SK-N-SH (cell line): ENCODE data around the gene NYAP1. TPM values are rescaled to one million over a fixed set of nuclear protein-coding genes. Genes with fewer than 3 reads are reported as not detected.
A peak's percentile ranks its signal among the peaks of the same experiment; 100 is the strongest.

Experiments used
- CTCF ChIA-PET: fragments of 300-600, 350-600 bp; formaldehyde crosslinking; extraction: SDS; loops from one replicate; lab custom pipeline; 2021; lab: Yijun Ruan, JAX
- POLR2A ChIA-PET: fragments of 350-600 bp; sonication (Branson Sonifier 250); formaldehyde crosslinking; extraction: SDS; loops from one replicate; lab custom pipeline; 2020; ENCODE audit warnings: antibody characterized with exemption, inconsistent platforms; lab: Yijun Ruan, JAX
- DNase-seq: peaks from one replicate; pipeline ENCODE4 v3.0.0; 2012
- H2AFZ ChIP-seq: fragments of 200-600 bp; sonication (generic); 2 replicates; pipeline ENCODE4 v1.8.1; 2016; ENCODE audit warnings: antibody characterized with exemption, mild to moderate bottlenecking, low read depth
- H3F3A ChIP-seq: fragments of 200-600 bp; sonication (generic); replicated peaks from 2 replicates; pipeline ENCODE3; 2016; ENCODE audit warnings: antibody characterized with exemption, mild to moderate bottlenecking; ENCODE audit not compliant: insufficient read depth
- H3K27ac ChIP-seq, 2 experiments: fragments of 200-500 bp in 1 of 2; fragments of 200-600 bp in 1 of 2; sonication (Bioruptor generic) in 1 of 2; sonication (generic), shearing (Covaris generic) in 1 of 2; 2 replicates each; pipeline versions ENCODE4 v1.5.1 to v1.6.1; 2014 to 2016; ENCODE audit warnings: low read depth in 2 of 2, inconsistent platforms in 1 of 2, low read length in 1 of 2, mild to moderate bottlenecking in 1 of 2, mixed read lengths in 1 of 2
- H3K27me3 ChIP-seq: fragments of 200-600 bp; sonication (generic), shearing (Covaris generic); 2 replicates; pipeline ENCODE4 v1.6.1; 2016; ENCODE audit warnings: mixed run types; ENCODE audit not compliant: insufficient read depth
- H3K36me3 ChIP-seq, 2 experiments: fragments of 200-500 bp in 1 of 2; fragments of 200-600 bp in 1 of 2; sonication (Bioruptor generic) in 1 of 2; sonication (generic) in 1 of 2; replicated peaks in 1 of 2; 2 replicates each; pipeline versions ENCODE3 to v1.5.1; 2014 to 2016; ENCODE audit warnings: low read length in 1 of 2, mild to moderate bottlenecking in 1 of 2; ENCODE audit not compliant: insufficient read depth in 2 of 2, control insufficient read depth in 1 of 2
- H3K4me1 ChIP-seq, 2 experiments: fragments of 200-500 bp in 1 of 2; fragments of 200-600 bp in 1 of 2; sonication (Bioruptor generic) in 1 of 2; sonication (generic), shearing (Covaris generic) in 1 of 2; 2 replicates each; pipeline versions ENCODE4 v1.5.1 to v1.6.1; 2014 to 2016; ENCODE audit warnings: low read depth in 1 of 2, low read length in 1 of 2, mixed run types in 1 of 2; ENCODE audit not compliant: insufficient read depth in 2 of 2, control insufficient read depth in 1 of 2
- H3K4me2 ChIP-seq: fragments of 200-600 bp; sonication (generic), shearing (Covaris generic); 2 replicates; pipeline ENCODE4 v1.6.1; 2017; ENCODE audit warnings: mixed run types
- H3K4me3 ChIP-seq, 2 experiments: fragments of 200-500 bp in 1 of 2; fragments of 200-600 bp in 1 of 2; sonication (Bioruptor generic) in 1 of 2; sonication (generic), shearing (Covaris generic) in 1 of 2; 2 replicates each; pipeline versions ENCODE4 v1.5.1 to v1.8.1; 2014 to 2016; ENCODE audit warnings: low read depth in 2 of 2, inconsistent platforms in 1 of 2, low read length in 1 of 2, mild to moderate bottlenecking in 1 of 2, mixed read lengths in 1 of 2, moderate library complexity in 1 of 2
- H3K79me2 ChIP-seq: fragments of 200-600 bp; sonication (generic); 2 replicates; pipeline ENCODE4 v1.8.1; 2017; ENCODE audit warnings: mild to moderate bottlenecking; ENCODE audit not compliant: insufficient read depth
- H3K9ac ChIP-seq: fragments of 200-600 bp; sonication (generic); 2 replicates; pipeline ENCODE4 v1.6.1; 2017; ENCODE audit warnings: mixed run types
- H3K9me2 ChIP-seq: fragments of 200-600 bp; sonication (generic); 2 replicates; pipeline ENCODE4 v1.6.1; 2017; ENCODE audit warnings: mixed run types
- H3K9me3 ChIP-seq: fragments of 200-600 bp; sonication (generic); 2 replicates; pipeline ENCODE4 v1.6.1; 2017; ENCODE audit warnings: mixed run types, mild to moderate bottlenecking, moderate library complexity
- H4K20me1 ChIP-seq: fragments of 200-600 bp; sonication (generic); 2 replicates; pipeline ENCODE4 v1.6.1; 2017; ENCODE audit warnings: mild to moderate bottlenecking, mixed run types; ENCODE audit not compliant: insufficient read depth
- ELF1 ChIP-seq: IDR thresholded peaks from 2 replicates; pipeline ENCODE4 v1.4.0; 2012
- EP300 ChIP-seq, 2 experiments: IDR thresholded peaks; 2 replicates each; pipeline versions ENCODE4 v1.4.0 to v1.6.1; 2012; ENCODE audit warnings: borderline replicate concordance in 1 of 2, low read depth in 1 of 2, low read length in 1 of 2
- FOXJ3 ChIP-seq: sonication (generic); formaldehyde crosslinking; IDR thresholded peaks from 2 replicates; pipeline ENCODE4 v1.5.1; 2020; ENCODE audit warnings: mild to moderate bottlenecking, missing genetic modification reagents
- FOXM1 ChIP-seq: IDR thresholded peaks from 2 replicates; pipeline ENCODE4 v1.4.0; 2012; ENCODE audit warnings: low read depth, mild to moderate bottlenecking
- GABPA ChIP-seq: IDR thresholded peaks from 2 replicates; pipeline ENCODE4 v1.4.0; 2012; ENCODE audit warnings: low read depth, mild to moderate bottlenecking
- JUND ChIP-seq: IDR thresholded peaks from 2 replicates; pipeline ENCODE4 v1.4.0; 2012
- MAX ChIP-seq: IDR thresholded peaks from 2 replicates; pipeline ENCODE4 v1.4.0; 2012; ENCODE audit warnings: low read depth
- NFIC ChIP-seq: IDR thresholded peaks from 2 replicates; pipeline ENCODE4 v1.4.0; 2012; ENCODE audit warnings: borderline replicate concordance
- PBX3 ChIP-seq: IDR thresholded peaks from 2 replicates; pipeline ENCODE4; 2012
- RAD21 ChIP-seq: IDR thresholded peaks from 2 replicates; pipeline ENCODE4 v1.6.1; 2012; ENCODE audit warnings: mild to moderate bottlenecking, low read length
- TAF1 ChIP-seq: IDR thresholded peaks from 2 replicates; pipeline ENCODE4 v1.6.1; 2012; ENCODE audit warnings: low read depth, mild to moderate bottlenecking, low read length, moderate library complexity, borderline replicate concordance
- TEAD4 ChIP-seq: IDR thresholded peaks from 2 replicates; pipeline ENCODE4 v1.4.0; 2012; ENCODE audit warnings: mild to moderate bottlenecking, borderline replicate concordance; ENCODE audit not compliant: insufficient read depth
- USF2 ChIP-seq: fragments of 150-350 bp; IDR thresholded peaks from 2 replicates; pipeline ENCODE4 v1.6.1; 2017; ENCODE audit warnings: antibody characterized with exemption, low read length, low read depth, borderline replicate concordance
- YY1 ChIP-seq: IDR thresholded peaks from 2 replicates; pipeline ENCODE4 v1.4.0; 2012; ENCODE audit warnings: low read depth, mild to moderate bottlenecking
- WGBS: methylation state at CpG from one replicate; pipeline ENCODE4 v1.1.6; 2017; ENCODE audit warnings: low lambda C conversion rate; 5-methylcytosine and 5-hydroxymethylcytosine counted together
- polyA plus RNA-seq, 3 experiments: library from polyadenylated mRNA; depleted of rRNA; stranded (reverse); fragments of >200 nt; gene quantifications; 2 replicates each; pipeline ENCODE4 v1.2.3, GENCODE V29; 2012
- TF ChIP-seq, protein P1 (sequence below): IDR thresholded peaks from 2 replicates; pipeline ENCODE4 v1.4.0; 2012; ENCODE audit warnings: low read depth, borderline replicate concordance

NYAP1 gene
- polyA plus RNA-seq, 1 of the 3 experiments (the other 2 are of a cell fraction): 6.0 TPM

DNA sequence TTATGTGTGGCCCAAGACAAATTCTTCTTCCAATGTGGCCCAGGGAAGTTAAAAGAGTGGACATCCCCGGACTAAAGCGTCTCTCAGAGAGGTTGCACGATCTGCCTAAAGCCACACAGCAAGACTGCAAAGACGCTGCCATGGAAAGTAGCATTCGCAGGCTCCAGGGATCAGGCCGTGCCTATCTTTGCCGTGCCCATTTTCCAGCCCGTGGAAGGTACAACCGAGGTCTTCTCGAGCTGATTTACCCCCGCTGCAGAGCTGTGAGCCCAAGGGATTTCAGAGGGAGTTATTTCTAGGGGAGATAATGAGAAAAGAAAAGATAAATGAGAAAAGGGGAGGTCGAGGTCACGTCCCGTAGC, 1.0 kb upstream of the NYAP1 start:
- peak overlapping the region in 1 of 2 experiments; percentile 2; a peak in 1 of 4 replicates for H3K27ac ChIP-seq
- WGBS: 48% methylated on average over 14 of the region's 14 CpGs

GRCh38 chr7:100483090-100483721, 521 bp upstream of the NYAP1 start:
- peak overlapping the region; percentile 93 for H3K4me2 ChIP-seq
- peaks cover 6% of the 10 kb centered on the region for H3F3A ChIP-seq
- no peaks in the 10 kb centered on the region for H4K20me1 ChIP-seq
- ChIA-PET CTCF (interaction anchor here (0.6 to 11.1 kb wide), 63 partner anchors 9 to 403 kb away, joined by 3 to 152 read pairs (median 5); partner anchors contain the start of genes AGFG2, FBXO24, GIGYF1 and LRCH4), POLR2A (interaction anchor here (0.6 to 1.4 kb wide), 4 partner anchors 14 to 103 kb away, joined by 3 to 4 read pairs (median 3); partner anchors contain the start of genes FBXO24 and LRCH4)
- peak; percentile 99 for DNase-seq
- peak overlapping the region; percentile 73 for H3K9ac ChIP-seq
- no peaks in the 10 kb centered on the region for H3K9me3 ChIP-seq
- H3K4me3 ChIP-seq: peak overlapping the region; percentile 51 to 76
- peak overlapping the region; percentile 65; the same call in 1 of the 2 replicates for H2AFZ ChIP-seq
- H3K36me3 ChIP-seq: peaks cover 0 to 2% of the 10 kb centered on the region in 2 experiments
- H3K27ac ChIP-seq: peak overlapping the region in 1 of 2 experiments; percentile 58; a peak in 1 of 4 replicates
- no peaks in the 10 kb centered on the region for H3K27me3 ChIP-seq
- peaks cover 4 to 27% of the 10 kb centered on the region in 2 experiments; a peak in 2 of 4 replicates for H3K4me1 ChIP-seq
- H3K79me2 ChIP-seq: peaks cover 13% of the 10 kb centered on the region
- no peaks in the 10 kb centered on the region for H3K9me2 ChIP-seq
- WGBS: 6% methylated on average over 24 of the region's 79 CpGs
- TF ChIP-seq EP300 (IDR thresholded peaks at IDR 0.05; ENCODE audit: borderline replicate concordance in 1 of 2, low read depth in 1 of 2, low read length in 1 of 2) (no peak), TEAD4 (no peak), YY1 (no peak), NFIC (no peak), GABPA (no peak), RAD21 (peak; percentile 67), ELF1 (no peak), JUND (no peak), FOXM1 (no peak), FOXJ3 (CRISPR knock-in tag) (no peak), PBX3 (no peak)
- TF ChIP-seq, protein P1, sequence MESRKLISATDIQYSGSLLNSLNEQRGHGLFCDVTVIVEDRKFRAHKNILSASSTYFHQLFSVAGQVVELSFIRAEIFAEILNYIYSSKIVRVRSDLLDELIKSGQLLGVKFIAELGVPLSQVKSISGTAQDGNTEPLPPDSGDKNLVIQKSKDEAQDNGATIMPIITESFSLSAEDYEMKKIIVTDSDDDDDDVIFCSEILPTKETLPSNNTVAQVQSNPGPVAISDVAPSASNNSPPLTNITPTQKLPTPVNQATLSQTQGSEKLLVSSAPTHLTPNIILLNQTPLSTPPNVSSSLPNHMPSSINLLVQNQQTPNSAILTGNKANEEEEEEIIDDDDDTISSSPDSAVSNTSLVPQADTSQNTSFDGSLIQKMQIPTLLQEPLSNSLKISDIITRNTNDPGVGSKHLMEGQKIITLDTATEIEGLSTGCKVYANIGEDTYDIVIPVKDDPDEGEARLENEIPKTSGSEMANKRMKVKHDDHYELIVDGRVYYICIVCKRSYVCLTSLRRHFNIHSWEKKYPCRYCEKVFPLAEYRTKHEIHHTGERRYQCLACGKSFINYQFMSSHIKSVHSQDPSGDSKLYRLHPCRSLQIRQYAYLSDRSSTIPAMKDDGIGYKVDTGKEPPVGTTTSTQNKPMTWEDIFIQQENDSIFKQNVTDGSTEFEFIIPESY: no peak

More for the DNA sequence above, 1.0 kb upstream of the NYAP1 start:
- peak overlapping the region; percentile 51 to 76 for H3K4me3 ChIP-seq
- no peak for DNase-seq
- H3K36me3 ChIP-seq: no peaks in the 10 kb centered on the region
- peaks cover 18% of the 10 kb centered on the region for H3K79me2 ChIP-seq
- no peaks in the 10 kb centered on the region for H3K9me3 ChIP-seq
- no peaks in the 10 kb centered on the region for H3K9me2 ChIP-seq
- ChIA-PET CTCF (interaction anchor here (0.6 to 11.1 kb wide), 63 partner anchors 9 to 404 kb away, joined by 3 to 152 read pairs (median 5); partner anchors contain the start of genes AGFG2, FBXO24, GIGYF1 and LRCH4), POLR2A (interaction anchor here (1.0 to 1.4 kb wide), 3 partner anchors 13 to 103 kb away, joined by 3 read pairs; partner anchors contain the start of genes FBXO24 and LRCH4)
- H3K4me1 ChIP-seq: peaks cover 4 to 29% of the 10 kb centered on the region in 2 experiments; a peak in 2 of 4 replicates
- H3K9ac ChIP-seq: peak overlapping the region; percentile 73
- H3K27me3 ChIP-seq: no peaks in the 10 kb centered on the region
- peak overlapping the region; percentile 93 for H3K4me2 ChIP-seq
- peaks cover 6% of the 10 kb centered on the region for H3F3A ChIP-seq
- no peaks in the 10 kb centered on the region; the same call in 1 of the 2 replicates for H4K20me1 ChIP-seq
- peak overlapping the region; percentile 65; the same call in 1 of the 2 replicates for H2AFZ ChIP-seq
- TF ChIP-seq YY1 (no peak), RAD21 (no peak), TAF1 (no peak), MAX (no peak), USF2 (no peak), FOXJ3 (CRISPR knock-in tag) (no peak)
- TF ChIP-seq, protein P1: no peak
